ENCODE measurements around the gene CA11.

- TF ChIP-seq FOXM1 (IDR thresholded peaks at IDR 0.05; ENCODE audit: borderline replicate concordance, low read depth) = no peak
- no peak for TF ChIP-seq TCF12 (IDR thresholded peaks at IDR 0.05; ENCODE audit: low read depth)
- no peak for TF ChIP-seq RAD21 (IDR thresholded peaks at IDR 0.05; ENCODE audit: low read depth)
- TF ChIP-seq CEBPB (IDR thresholded peaks at IDR 0.05) = no peak
- TF ChIP-seq MAX (IDR thresholded peaks at IDR 0.05) = no peak
- TF ChIP-seq NFIC (IDR thresholded peaks at IDR 0.05) = no peak
- TF ChIP-seq EP300 (IDR thresholded peaks at IDR 0.05; ENCODE audit: borderline replicate concordance) = no peak
- no peak for TF ChIP-seq CREB1 (IDR thresholded peaks at IDR 0.05; ENCODE audit: low read depth)
- TF ChIP-seq TEAD4 (IDR thresholded peaks at IDR 0.05) = no peak
- no peak for TF ChIP-seq ZBTB7A (IDR thresholded peaks at IDR 0.05; ENCODE audit: low read depth)
- TF ChIP-seq USF1 (IDR thresholded peaks at IDR 0.05) = no peak
- TF ChIP-seq EGR1 (IDR thresholded peaks at IDR 0.05) = no peak
- no peak for TF ChIP-seq TAF1 (IDR thresholded peaks at IDR 0.05; ENCODE audit: low read depth)
Observed at GRCh38 chr19:48642862-48643261, 3.1 kb downstream of the CA11 start.
